Psoas muscle (tissue), 8 donors: ENCODE data around the gene OR5K3. TPM values are rescaled to one million over a fixed set of nuclear protein-coding genes. Genes with fewer than 3 reads are reported as not detected.
"Not testable (repeated sequence)": the region's sequence is repeated elsewhere in the genome, so short reads cannot be mapped to it uniquely, and the experiment has no call there.

Source experiments
- ATAC-seq, 4 donors: fragments of 200-7000 bp; cut with Tn5 transposase; one replicate each; pipeline ENCODE4 v1.9.1; 2020; ENCODE audit warnings: moderate library complexity in 3 of 4, mild to moderate bottlenecking in 2 of 4
- DNase-seq, 2 donors: peaks; one replicate each; pipeline ENCODE4 v3.0.0-alpha.2; 2020
- H3K27ac ChIP-seq: fragments of 200-600 bp; one replicate; pipeline ENCODE4 v1.8.0; 2022
- H3K27me3 ChIP-seq, 3 donors: fragments of 200-600 bp in 1 of 3; one replicate each; pipeline versions ENCODE4 v1.6.1 to v1.8.0; 2013 to 2022; ENCODE audit warnings: low read length in 2 of 3, mild to moderate bottlenecking in 2 of 3, moderate library complexity in 1 of 3; ENCODE audit not compliant: insufficient read depth in 3 of 3
- H3K36me3 ChIP-seq, 2 donors: fragments of 200-600 bp in 1 of 2; one replicate each; pipeline versions ENCODE4 v1.6.1 to v1.8.0; 2013 to 2022; ENCODE audit warnings: low read depth in 1 of 2, mild to moderate bottlenecking in 1 of 2, moderate library complexity in 1 of 2; ENCODE audit not compliant: insufficient read depth in 1 of 2
- H3K4me1 ChIP-seq: fragments of 200-600 bp; one replicate; pipeline ENCODE4 v1.8.0; 2022
- H3K4me3 ChIP-seq: fragments of 200-600 bp; one replicate; pipeline ENCODE4 v1.8.0; 2022; ENCODE audit warnings: mild to moderate bottlenecking
- H3K9me3 ChIP-seq: fragments of 200-600 bp; one replicate; pipeline ENCODE4 v1.8.0; 2022
- WGBS, 3 donors: extraction: QIAGEN DNeasy Blood & Tissue Kit; methylation state at CpG; one replicate each; pipeline versions ENCODE4 v1.1.6 to v1.1.7; 2013; 5-methylcytosine and 5-hydroxymethylcytosine counted together
- intact Hi-C, 2 donors: fragments of 100-400 bp; cut with DNase I; formaldehyde crosslinking; loops; one replicate each; pipeline versions ENCODE4 v1.11.0 to v1.14.2; 2022
- polyA plus RNA-seq, 3 donors: library from polyadenylated mRNA; stranded (reverse); fragments of 200-250 nt; gene quantifications; one replicate each; pipeline ENCODE4 v1.2.3, GENCODE V29; 2013
- total RNA-seq, 4 donors: library from RNA; stranded (reverse); fragmentation: NEBNext Ultra II Directional in 2 of 4; extraction: Animal tissue kit (Norgen Biotek cat#: 25700) in 2 of 4; gene quantifications; one replicate each; pipeline versions ENCODE4 v1.2.1 to v1.2.4, GENCODE V29; 2021 to 2023
- TF ChIP-seq, protein P1 (sequence below): fragments of 200-600 bp; IDR thresholded peaks from one replicate; pipeline ENCODE4 v1.8.0; 2022; ENCODE audit warnings: antibody characterized with exemption
- donor health status: healthy with polysubstance abuse.
- donor health status: DM: no; HTN: no; CAD: no; lungs with moderate emphysema.
- donor health status: Bipolar disorder and iron deficiency.
- donor health status: healthy.
- donor health status: DM: yes; HTN: yes; CAD: no.
- donor health status: DM: no; HTN: no; CAD: no.
- donor health status: DM: no; HTN: no; CAD: no.
- donor health status: DM: yes; HTN: yes; CAD: no.

The OR5K3 gene
- total and polyA plus RNA-seq, 7 donors: not detected

DNA sequence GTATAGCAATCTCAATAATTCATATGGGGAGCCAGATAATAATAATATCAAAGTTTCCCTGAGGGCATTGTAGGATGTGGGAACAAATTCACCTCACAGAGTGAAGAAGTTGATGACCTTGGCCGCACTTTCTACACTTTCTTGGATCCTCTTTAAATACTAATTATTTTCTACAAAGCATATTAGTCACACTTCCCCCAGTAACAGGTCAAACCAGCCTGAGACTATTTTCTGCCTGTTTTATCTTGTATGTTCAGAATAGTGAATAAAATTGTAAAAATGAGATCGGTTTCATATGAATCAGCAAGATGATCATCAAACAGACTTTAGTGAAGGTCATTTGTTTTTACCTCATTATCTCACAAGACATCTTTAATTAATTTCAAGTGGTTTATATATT is 2.3 kb upstream of the OR5K3 start:
- Histone ChIP-seq H3K36me3 (no peaks in the 10 kb centered on the region), H3K27ac (no peak overlapping the region), H3K27me3 (no peaks in the 10 kb centered on the region), H3K4me1 (no peaks in the 10 kb centered on the region), H3K4me3 (no peak overlapping the region), H3K9me3 (no peaks in the 10 kb centered on the region)
- 81 to 90% (median 84%) methylated on average over 2 of the region's 2 CpGs for WGBS, 3 donors
- TF ChIP-seq, protein P1, sequence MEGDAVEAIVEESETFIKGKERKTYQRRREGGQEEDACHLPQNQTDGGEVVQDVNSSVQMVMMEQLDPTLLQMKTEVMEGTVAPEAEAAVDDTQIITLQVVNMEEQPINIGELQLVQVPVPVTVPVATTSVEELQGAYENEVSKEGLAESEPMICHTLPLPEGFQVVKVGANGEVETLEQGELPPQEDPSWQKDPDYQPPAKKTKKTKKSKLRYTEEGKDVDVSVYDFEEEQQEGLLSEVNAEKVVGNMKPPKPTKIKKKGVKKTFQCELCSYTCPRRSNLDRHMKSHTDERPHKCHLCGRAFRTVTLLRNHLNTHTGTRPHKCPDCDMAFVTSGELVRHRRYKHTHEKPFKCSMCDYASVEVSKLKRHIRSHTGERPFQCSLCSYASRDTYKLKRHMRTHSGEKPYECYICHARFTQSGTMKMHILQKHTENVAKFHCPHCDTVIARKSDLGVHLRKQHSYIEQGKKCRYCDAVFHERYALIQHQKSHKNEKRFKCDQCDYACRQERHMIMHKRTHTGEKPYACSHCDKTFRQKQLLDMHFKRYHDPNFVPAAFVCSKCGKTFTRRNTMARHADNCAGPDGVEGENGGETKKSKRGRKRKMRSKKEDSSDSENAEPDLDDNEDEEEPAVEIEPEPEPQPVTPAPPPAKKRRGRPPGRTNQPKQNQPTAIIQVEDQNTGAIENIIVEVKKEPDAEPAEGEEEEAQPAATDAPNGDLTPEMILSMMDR: no peak
- intact Hi-C loops: no loop called here
- no peak for ATAC-seq
- no peak for DNase-seq

DNA sequence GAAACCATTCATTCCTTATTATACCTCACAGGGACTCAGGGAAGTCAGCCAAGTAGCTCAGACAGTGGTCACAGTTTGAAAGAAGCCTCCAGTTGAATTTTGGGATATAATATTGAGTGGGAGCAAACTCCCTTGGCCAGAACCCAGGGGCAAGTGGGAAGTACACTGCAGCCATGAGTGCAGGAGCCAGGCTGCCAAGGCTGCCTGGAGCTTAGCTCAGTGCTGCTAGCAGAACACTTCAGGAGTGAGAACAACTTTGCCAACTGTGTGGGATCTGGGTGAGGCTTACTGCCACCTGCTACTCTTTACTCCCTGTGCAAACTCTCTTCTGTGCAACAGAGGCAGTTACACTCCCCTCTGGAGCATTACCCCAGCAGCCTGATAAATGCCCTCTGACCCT is 4.6 kb downstream of the OR5K3 start:
- no peaks in the 10 kb centered on the region for H3K36me3 ChIP-seq
- H3K4me3 ChIP-seq: no peak overlapping the region
- intact Hi-C loops: no loop called here
- no peaks in the 10 kb centered on the region for H3K4me1 ChIP-seq
- H3K27me3 ChIP-seq: no peaks in the 10 kb centered on the region
- no peak for DNase-seq
- no peaks in the 10 kb centered on the region for H3K9me3 ChIP-seq
- H3K27ac ChIP-seq: no peak overlapping the region
- TF ChIP-seq, protein P1: no peak
- ATAC-seq: no peak

DNA sequence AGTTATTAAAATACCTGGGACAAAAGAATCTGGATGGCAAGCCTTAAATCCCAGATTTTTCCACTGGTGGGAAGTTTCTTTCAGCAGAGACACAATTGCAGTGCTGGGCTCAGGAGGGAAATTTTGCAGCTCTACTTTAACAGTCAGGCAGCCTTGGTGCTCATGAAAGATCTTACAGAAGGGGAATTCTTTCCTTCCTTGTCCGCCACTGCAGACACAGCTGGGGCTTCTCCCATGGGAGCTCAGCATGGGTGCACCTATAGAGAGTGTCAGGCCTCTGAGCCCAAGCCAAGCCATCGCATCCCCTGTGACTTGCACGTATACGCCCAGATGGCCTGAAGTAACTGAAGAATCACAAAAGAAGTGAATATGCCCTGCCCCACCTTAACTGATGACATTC is 6.0 kb downstream of the OR5K3 start:
- not testable (repeated sequence) for H3K4me1 ChIP-seq

DNA sequence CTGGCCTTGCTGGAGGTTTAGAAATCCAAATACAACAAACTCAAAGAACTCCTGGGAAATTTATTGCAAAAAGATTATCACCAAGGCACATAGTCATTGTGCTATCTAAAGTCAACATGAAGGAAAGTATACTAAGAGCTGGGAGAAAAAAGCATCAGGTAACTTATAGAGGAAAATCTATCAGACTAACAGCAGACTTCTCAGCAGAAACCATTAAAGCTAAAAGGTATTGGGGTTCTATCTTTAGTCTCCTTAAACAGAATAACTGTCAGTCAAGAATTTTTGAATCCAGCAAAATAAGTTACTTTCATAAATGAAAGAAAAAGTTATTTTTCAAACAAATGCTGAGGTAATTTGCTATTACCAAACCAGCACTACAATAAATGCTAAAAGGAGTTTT is 8.0 kb downstream of the OR5K3 start:
- no peaks in the 10 kb centered on the region for H3K27me3 ChIP-seq
- TF ChIP-seq, protein P1: no peak
- ATAC-seq: no peak
- H3K36me3 ChIP-seq: no peaks in the 10 kb centered on the region
- intact Hi-C loops: no loop called here
- H3K4me1 ChIP-seq: no peaks in the 10 kb centered on the region
- H3K9me3 ChIP-seq: peaks cover 6% of the 10 kb centered on the region
- no peak overlapping the region for H3K27ac ChIP-seq
- no peak overlapping the region for H3K4me3 ChIP-seq
- DNase-seq: no peak

More for the DNA sequence above, 6.0 kb downstream of the OR5K3 start:
- H3K27ac ChIP-seq, H3K36me3 ChIP-seq, intact Hi-C loops, H3K9me3 ChIP-seq, ATAC-seq, H3K27me3 ChIP-seq, H3K4me3 ChIP-seq, DNase-seq: not testable (repeated sequence)
- 75 to 91% (median 86%) methylated on average over 3 to 4 of the region's 4 CpGs for WGBS, 3 donors

DNA sequence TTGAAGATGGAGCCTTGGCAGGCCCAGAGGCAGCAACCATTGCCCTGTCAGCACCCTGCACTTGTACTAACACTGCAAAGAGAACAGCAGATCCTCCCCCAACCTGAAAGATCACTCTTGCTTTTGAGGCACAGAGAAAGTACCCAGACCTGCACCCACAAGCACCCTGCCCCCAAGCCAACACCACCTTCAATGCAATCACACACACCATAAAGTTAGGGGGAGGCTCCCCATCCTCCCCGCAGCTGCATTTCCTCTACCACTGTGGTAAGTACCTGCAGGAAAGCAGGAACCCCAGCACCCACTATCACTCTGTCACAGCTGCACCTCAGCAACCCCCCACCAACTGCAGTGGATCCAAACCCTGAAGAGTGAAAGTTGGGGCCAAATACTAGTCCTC is 12.0 kb downstream of the OR5K3 start:
- no peaks in the 10 kb centered on the region for H3K36me3 ChIP-seq
- DNase-seq (no peak), ATAC-seq (no peak)
- peaks cover 11% of the 10 kb centered on the region for H3K9me3 ChIP-seq
- intact Hi-C loops: no loop called here
- TF ChIP-seq, protein P1: no peak
- WGBS, 3 donors: 88 to 91% (median 89%) methylated on average over 1 of the region's 1 CpG
- H3K27ac ChIP-seq: no peak overlapping the region
- no peak overlapping the region for H3K4me3 ChIP-seq
- H3K4me1 ChIP-seq: no peaks in the 10 kb centered on the region
- no peaks in the 10 kb centered on the region for H3K27me3 ChIP-seq
